K562 (cell line): ENCODE measurements around the gene FIGNL1. TPM values are rescaled to one million over a fixed set of nuclear protein-coding genes. Genes with fewer than 3 reads are reported as not detected.

Source experiments
- ATAC-seq: fragments of 200-7000 bp; cut with Tn5 transposase; 3 replicates; pipeline ENCODE4 v1.9.1; 2020; ENCODE audit warnings: moderate library complexity
- BruUV-seq: library from RNA; stranded (reverse); fragments of 400-500 nt; replicated peaks from 2 replicates; lab custom pipeline; 2021; lab: Mats Ljungman, UMichigan
- CTCF ChIA-PET: fragments of 300-600 bp; formaldehyde crosslinking; extraction: SDS; loops from one replicate; lab custom pipeline; 2021; ENCODE audit warnings: low intra/inter-chr PET ratio; lab: Yijun Ruan, JAX
- POLR2A ChIA-PET: fragments of 300-600, 350-650 bp; sonication (Branson Sonifier 250); formaldehyde crosslinking; extraction: SDS; loops from one replicate; lab custom pipeline; 2021; ENCODE audit warnings: antibody characterized with exemption, inconsistent platforms; lab: Yijun Ruan, JAX
- DNase-seq, 4 experiments: peaks; one replicate each; pipeline versions ENCODE4 v3.0.0 to v3.0.0-alpha.2; 2011 to 2018; ENCODE audit warnings: low spot score in 3 of 4, mixed read lengths in 3 of 4; ENCODE audit errors: extremely low read depth in 1 of 4
- FAIRE-seq: peaks from 2 replicates; lab custom pipeline; 2011; peaks lifted over from hg19 to GRCh38; lab: Jason Lieb, UNC
- H2AFZ ChIP-seq: 2 replicates; pipeline ENCODE4 v1.6.0; 2011; ENCODE audit warnings: low read depth, low read length, control low read depth, inconsistent platforms
- H3K27ac ChIP-seq: fragments of 200-600 bp; 3 replicates; pipeline ENCODE4 v1.8.0; 2011; ENCODE audit warnings: low read depth, mild to moderate bottlenecking, control low read depth, inconsistent platforms, low read length, moderate library complexity, mixed read lengths; ENCODE audit errors: extremely low read depth
- H3K27me3 ChIP-seq, 2 experiments: fragments of 300-600 bp in 1 of 2; 2 replicates in 1 of 2; 3 replicates in 1 of 2; pipeline versions ENCODE4 v1.6.0 to v1.8.0; 2011; ENCODE audit warnings: inconsistent platforms in 2 of 2, low read length in 2 of 2, mild to moderate bottlenecking in 1 of 2, mixed read lengths in 1 of 2, moderate library complexity in 1 of 2; ENCODE audit not compliant: control insufficient read depth in 2 of 2, insufficient read depth in 2 of 2
- H3K36me3 ChIP-seq: fragments of 300-600 bp; 3 replicates; pipeline ENCODE4 v1.8.0; 2011; ENCODE audit warnings: mild to moderate bottlenecking, low read length, inconsistent platforms; ENCODE audit not compliant: control insufficient read depth, insufficient read depth
- H3K4me1 ChIP-seq, 2 experiments: fragments of 200-600 bp in 1 of 2; replicated peaks in 1 of 2; 2 replicates in 1 of 2; 3 replicates in 1 of 2; pipeline versions ENCODE4 v1.5.1 to v1.8.0; 2011; ENCODE audit warnings: inconsistent platforms in 2 of 2, low read length in 2 of 2, mild to moderate bottlenecking in 1 of 2, mixed read lengths in 1 of 2, moderate library complexity in 1 of 2; ENCODE audit not compliant: control insufficient read depth in 2 of 2, insufficient read depth in 2 of 2
- H3K4me2 ChIP-seq: 2 replicates; pipeline ENCODE4 v1.6.1; 2011; ENCODE audit warnings: low read length, control low read depth, inconsistent platforms, mixed read lengths; ENCODE audit not compliant: insufficient read depth
- H3K4me3 ChIP-seq: fragments of 200-600 bp; sonication (generic), shearing (Covaris generic); 2 replicates; pipeline ENCODE4 v1.5.1; 2016; ENCODE audit warnings: control low read depth, inconsistent platforms
- H3K79me2 ChIP-seq: fragments of 200-600 bp; 3 replicates; pipeline ENCODE4 v1.8.0; 2011; ENCODE audit warnings: low read length, inconsistent platforms; ENCODE audit not compliant: control insufficient read depth, insufficient read depth
- H3K9ac ChIP-seq, 2 experiments: 2 replicates each; pipeline versions ENCODE4 v1.6.0 to v1.6.1; 2011; ENCODE audit warnings: low read depth in 2 of 2, low read length in 2 of 2, control low read depth in 1 of 2, inconsistent platforms in 1 of 2, mild to moderate bottlenecking in 1 of 2, mixed read lengths in 1 of 2; ENCODE audit not compliant: insufficient read depth in 1 of 2
- H3K9me1 ChIP-seq: one replicate; pipeline ENCODE4 v1.6.0; 2011; ENCODE audit warnings: inconsistent platforms, mild to moderate bottlenecking, low read length, moderate library complexity; ENCODE audit not compliant: control insufficient read depth, insufficient read depth
- H3K9me3 ChIP-seq: replicated peaks from 2 replicates; pipeline ENCODE4 v1.5.1; 2011; ENCODE audit warnings: low read depth, low read length, inconsistent platforms; ENCODE audit not compliant: control insufficient read depth, insufficient read depth
- H4K20me1 ChIP-seq: replicated peaks from 2 replicates; pipeline ENCODE4 v1.6.1; 2011; ENCODE audit warnings: low read length, inconsistent platforms, mixed read lengths; ENCODE audit not compliant: control insufficient read depth, insufficient read depth
- CXXC5 ChIP-seq: fragments of 250-450 bp; sonication (Bioruptor Pico); IDR thresholded peaks from 2 replicates; pipeline ENCODE4 v1.8.0; 2022; ENCODE audit warnings: inconsistent platforms, mild to moderate bottlenecking, moderate library complexity
- ESRRB ChIP-seq: fragments of 250-450 bp; sonication (Bioruptor Pico); IDR thresholded peaks from 2 replicates; pipeline ENCODE4 v1.5.0; 2020; ENCODE audit warnings: mild to moderate bottlenecking, moderate library complexity, borderline replicate concordance
- HDAC2 ChIP-seq: fragments of 450-650 bp; IDR thresholded peaks from 2 replicates; pipeline ENCODE4 v1.6.1; 2016; ENCODE audit warnings: mild to moderate bottlenecking
- HNRNPH1 ChIP-seq: fragments of 200-400 bp; formaldehyde crosslinking; optimal IDR thresholded peaks from 2 replicates; pipeline ENCODE3; 2017; ENCODE audit warnings: low read depth, mild to moderate bottlenecking, low read length, moderate library complexity
- JUND ChIP-seq, 2 experiments: IDR thresholded peaks; 2 replicates in 1 of 2; 3 replicates in 1 of 2; pipeline ENCODE4 v1.6.1; 2011; ENCODE audit warnings: borderline replicate concordance in 2 of 2, low read depth in 2 of 2, low read length in 2 of 2, improper control_type of control experiment in 1 of 2, missing biosample characterization in 1 of 2, missing genetic modification characterization in 1 of 2, missing genetic modification reagents in 1 of 2
- KAT8 ChIP-seq: fragments of 450-650 bp; IDR thresholded peaks from 2 replicates; pipeline ENCODE4 v1.6.1; 2016; ENCODE audit warnings: low read depth, mild to moderate bottlenecking
- NELFE ChIP-seq: IDR thresholded peaks from 2 replicates; pipeline ENCODE4 v1.6.1; 2011; ENCODE audit warnings: mild to moderate bottlenecking; ENCODE audit not compliant: insufficient read depth, insufficient read length
- PCBP1 ChIP-seq: fragments of 200-400 bp; formaldehyde crosslinking; IDR thresholded peaks from 2 replicates; pipeline ENCODE4 v1.6.1; 2018; ENCODE audit warnings: mild to moderate bottlenecking, low read depth, low read length; ENCODE audit not compliant: poor library complexity, severe bottlenecking
- PTBP1 ChIP-seq: fragments of 200-400 bp; formaldehyde crosslinking; IDR thresholded peaks from 2 replicates; pipeline ENCODE4 v1.6.1; 2017; ENCODE audit warnings: low read depth, low read length
- RBM14 ChIP-seq: fragments of 200-400 bp; formaldehyde crosslinking; IDR thresholded peaks from 2 replicates; pipeline ENCODE4 v1.6.1; 2018; ENCODE audit warnings: low read depth, mild to moderate bottlenecking, low read length, moderate library complexity, borderline replicate concordance; ENCODE audit not compliant: insufficient read depth
- RHOXF2B ChIP-seq: fragments of 250-450 bp; sonication (Bioruptor Pico); conservative IDR thresholded peaks from 2 replicates; pipeline ENCODE4 v1.5.1; 2021
- RNF2 ChIP-seq: sonication (generic); IDR thresholded peaks from 2 replicates; pipeline ENCODE4 v1.6.1; 2016
- SMAD3 ChIP-seq: fragments of 450-650 bp; formaldehyde crosslinking; conservative IDR thresholded peaks from 2 replicates; pipeline ENCODE4 v1.4.0; 2020; ENCODE audit warnings: mild to moderate bottlenecking
- STAG1 ChIP-seq: sonication (generic); formaldehyde crosslinking; IDR thresholded peaks from 2 replicates; pipeline ENCODE4 v1.5.0; 2020; ENCODE audit warnings: missing genetic modification reagents, borderline replicate concordance
- XRCC3 ChIP-seq: fragments of 450-650 bp; IDR thresholded peaks from 2 replicates; pipeline ENCODE4 v1.6.1; 2017; ENCODE audit warnings: mild to moderate bottlenecking, moderate library complexity
- WGBS: fragments of 100-300 bp; shearing (Covaris generic); methylation state at CpG from one replicate; pipeline ENCODE4 v1.1.6; 2016; ENCODE audit warnings: low coverage, mixed read lengths; ENCODE audit not compliant: insufficient coverage; ENCODE audit errors: missing lambda C conversion rate; 5-methylcytosine and 5-hydroxymethylcytosine counted together
- in situ Hi-C: fragments of 300-500 bp; cut with MboI; formaldehyde crosslinking; loops from 4 replicates; pipeline ENCODE4 v1.15.0; 2018; ENCODE audit warnings: inconsistent platforms, mixed read lengths
- intact Hi-C: fragments of 100-400 bp; cut with micrococcal nuclease; formaldehyde crosslinking; loops from 2 replicates; pipeline ENCODE4 v1.14.2; 2022
- polyA plus RNA-seq, 8 experiments: library from polyadenylated mRNA; depleted of rRNA in 4 of 8; stranded (reverse) in 5 of 8; unstranded in 3 of 8; fragments of >200 nt; fragmentation: Nextera tagmentation in 2 of 8; fragmentation: Illumina TruSeq in 1 of 8; extraction: Ambion mirVana in 2 of 8; extraction: Trizol in 1 of 8; gene quantifications; 2 replicates each; pipeline versions ENCODE4 v1.2.1 to v1.2.3, GENCODE V29; 2011 to 2014; ENCODE audit warnings: inconsistent platforms in 1 of 8, missing spikeins in 1 of 8
- total RNA-seq, 7 experiments: library from RNA; depleted of rRNA in 6 of 7; stranded (reverse); fragments of >200 nt in 6 of 7; fragmentation: Illumina TruSeq in 2 of 7; extraction: Trizol in 2 of 7; gene quantifications; 2 replicates each; pipeline versions ENCODE4 v1.2.1 to v1.2.3, GENCODE V29; 2011 to 2021; ENCODE audit warnings: low replicate concordance in 1 of 7
- TF ChIP-seq, protein P1 (sequence below): fragments of 450-650 bp; formaldehyde crosslinking; IDR thresholded peaks from 2 replicates; pipeline ENCODE4 v1.4.0; 2020; ENCODE audit warnings: mild to moderate bottlenecking
- TF ChIP-seq, protein P2 (sequence below): fragments of 250-450 bp; sonication (Bioruptor Pico); IDR thresholded peaks from 2 replicates; pipeline ENCODE4 v1.8.0; 2021; ENCODE audit warnings: mild to moderate bottlenecking, moderate library complexity

Gene FIGNL1
- total and polyA plus RNA-seq, 9 of the 15 experiments (the other 6 are each of a cell fraction or from before 2014, with no cell fraction given) = 15.5 to 48.3 (median 27.6) TPM

DNA sequence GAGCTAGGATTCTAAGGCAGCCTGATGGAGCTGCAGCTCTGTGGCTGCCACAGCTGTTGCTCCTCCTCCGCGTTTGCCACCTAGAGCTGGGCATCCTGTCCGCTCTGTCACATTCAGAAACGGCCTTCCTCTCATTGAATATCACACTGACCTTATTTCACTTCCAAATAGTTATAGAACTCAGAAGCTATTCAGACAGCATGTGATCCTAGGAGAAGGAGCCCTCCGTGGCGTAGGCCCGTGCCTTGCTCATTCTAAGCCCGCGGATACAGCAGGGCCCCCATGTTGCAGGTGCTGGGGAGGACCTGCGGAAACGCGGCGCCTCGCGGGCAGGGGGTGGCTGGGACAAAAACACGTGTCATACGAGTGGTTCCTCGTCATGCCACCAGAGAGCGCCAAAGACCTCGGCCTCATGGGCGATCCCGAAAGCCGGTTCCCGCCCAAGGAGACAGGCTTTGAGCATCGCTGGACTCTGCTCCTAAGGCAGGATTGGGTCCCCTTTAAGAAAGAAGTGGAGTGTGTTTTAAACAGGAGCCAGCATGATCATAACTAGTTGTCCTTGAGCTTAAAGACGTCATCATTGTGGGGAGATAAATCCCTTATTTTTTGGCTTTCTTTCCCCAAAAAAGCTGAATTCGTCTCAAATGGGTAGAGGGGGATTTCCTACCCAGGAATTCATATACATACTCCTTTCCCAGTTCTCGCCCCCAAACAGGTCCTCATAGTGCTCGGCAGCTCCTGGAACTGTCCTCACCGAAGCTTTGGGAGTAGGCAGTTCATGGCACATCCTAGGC is 17.9 kb upstream of the FIGNL1 start:
- ATAC-seq (peak; percentile 95), FAIRE-seq (peak; percentile 95), DNase-seq (peak; percentile 79 to 87 (median 86))
- 3% methylated on average over 27 of the region's 30 CpGs for WGBS
- H2AFZ ChIP-seq = peak overlapping the region; percentile 88
- ChIA-PET CTCF (interaction anchor here (1.4 to 1.9 kb wide), 4 partner anchors 165 to 693 kb away, joined by 5 to 11 read pairs (median 10); no protein-coding TSS in a partner anchor), POLR2A (interaction anchor here (0.6 kb wide), 1 partner anchor 102 kb away, joined by 4 read pairs; no protein-coding TSS in a partner anchor)
- H3K27me3 ChIP-seq = peaks cover 13 to 56% of the 10 kb centered on the region in 2 experiments
- no peaks in the 10 kb centered on the region for H3K9me1 ChIP-seq
- no TSS peak for BruUV-seq
- in situ Hi-C loops = loop anchor here (5.0 kb wide), 1 partner anchor 89 kb away; no protein-coding TSS in a partner anchor
- 0 out of 2 replicates have a peak, but pooled peaks cover 3% of the 10 kb centered on the region for H4K20me1 ChIP-seq
- no peaks in the 10 kb centered on the region for H3K79me2 ChIP-seq
- H3K9me3 ChIP-seq = no peaks in the 10 kb centered on the region
- no peak overlapping the region for H3K27ac ChIP-seq
- H3K4me1 ChIP-seq = peaks cover 3 to 6% of the 10 kb centered on the region in 2 experiments; a peak in 3 of 5 replicates
- H3K9ac ChIP-seq = peak overlapping the region; percentile 29 to 69; a peak in 2 of 4 replicates
- H3K4me3 ChIP-seq = no peak overlapping the region
- intact Hi-C loops = loop anchor here (2.0 to 10.0 kb wide), 8 partner anchors 94 to 694 kb away; no protein-coding TSS in a partner anchor
- peak overlapping the region; percentile 59 for H3K4me2 ChIP-seq
- H3K36me3 ChIP-seq = no peaks in the 10 kb centered on the region
- no peak for TF ChIP-seq HDAC2
- TF ChIP-seq, protein P1, sequence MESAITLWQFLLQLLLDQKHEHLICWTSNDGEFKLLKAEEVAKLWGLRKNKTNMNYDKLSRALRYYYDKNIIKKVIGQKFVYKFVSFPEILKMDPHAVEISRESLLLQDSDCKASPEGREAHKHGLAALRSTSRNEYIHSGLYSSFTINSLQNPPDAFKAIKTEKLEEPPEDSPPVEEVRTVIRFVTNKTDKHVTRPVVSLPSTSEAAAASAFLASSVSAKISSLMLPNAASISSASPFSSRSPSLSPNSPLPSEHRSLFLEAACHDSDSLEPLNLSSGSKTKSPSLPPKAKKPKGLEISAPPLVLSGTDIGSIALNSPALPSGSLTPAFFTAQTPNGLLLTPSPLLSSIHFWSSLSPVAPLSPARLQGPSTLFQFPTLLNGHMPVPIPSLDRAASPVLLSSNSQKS = no peak
- TF ChIP-seq JUND (IDR thresholded peaks at IDR 0.05; ENCODE audit: borderline replicate concordance, low read depth, low read length) = 0 out of 2 replicates have a peak, but pooled peaks have one; percentile 36
- no peak; the same call in 2 of the 3 replicates for TF ChIP-seq JUND (tag; IDR thresholded peaks at IDR 0.05; ENCODE audit: borderline replicate concordance, low read depth, low read length)
- TF ChIP-seq RBM14 = no peak
- TF ChIP-seq SMAD3 (CRISPR knock-in tag) = no peak
- TF ChIP-seq RHOXF2B (CRISPR knock-in tag) = 0 out of 2 replicates have a peak, but pooled peaks have one; percentile 42
- TF ChIP-seq PCBP1 = no peak
- TF ChIP-seq HNRNPH1 = no peak
- no peak for TF ChIP-seq NELFE
- peak; percentile 39; the same call in 1 of the 2 replicates for TF ChIP-seq CXXC5 (CRISPR knock-in tag)
- no peak for TF ChIP-seq PTBP1
- TF ChIP-seq, protein P2, sequence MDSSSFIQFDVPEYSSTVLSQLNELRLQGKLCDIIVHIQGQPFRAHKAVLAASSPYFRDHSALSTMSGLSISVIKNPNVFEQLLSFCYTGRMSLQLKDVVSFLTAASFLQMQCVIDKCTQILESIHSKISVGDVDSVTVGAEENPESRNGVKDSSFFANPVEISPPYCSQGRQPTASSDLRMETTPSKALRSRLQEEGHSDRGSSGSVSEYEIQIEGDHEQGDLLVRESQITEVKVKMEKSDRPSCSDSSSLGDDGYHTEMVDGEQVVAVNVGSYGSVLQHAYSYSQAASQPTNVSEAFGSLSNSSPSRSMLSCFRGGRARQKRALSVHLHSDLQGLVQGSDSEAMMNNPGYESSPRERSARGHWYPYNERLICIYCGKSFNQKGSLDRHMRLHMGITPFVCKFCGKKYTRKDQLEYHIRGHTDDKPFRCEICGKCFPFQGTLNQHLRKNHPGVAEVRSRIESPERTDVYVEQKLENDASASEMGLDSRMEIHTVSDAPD (CRISPR knock-in tag) = no peak
- TF ChIP-seq STAG1 (CRISPR knock-in tag) = peak; percentile 93
- TF ChIP-seq XRCC3 = no peak
- TF ChIP-seq KAT8 = no peak
- TF ChIP-seq ESRRB = no peak
- 0 out of 2 replicates have a peak, but pooled peaks have one; percentile 26 for TF ChIP-seq RNF2
